Smooth muscle cell (in vitro differentiated cells): Measurements from ENCODE around the gene RWDD1. TPM values are rescaled to one million over a fixed set of nuclear protein-coding genes. Genes with fewer than 3 reads are reported as not detected.

Source experiments
- DNase-seq: peaks from one replicate; lab custom pipeline; 2025; ENCODE audit not compliant: unreplicated experiment; lab: John Stamatoyannopoulos, UW
- H2AFZ ChIP-seq: fragments of 200-600 bp; sonication (generic); 2 replicates; pipeline ENCODE4 v1.6.0; 2016; ENCODE audit warnings: antibody characterized with exemption, low read depth, mild to moderate bottlenecking
- H3F3A ChIP-seq: fragments of 200-600 bp; sonication (generic); 2 replicates; pipeline ENCODE4 v1.6.0; 2017; ENCODE audit warnings: antibody characterized with exemption, low read depth
- H3K27ac ChIP-seq: fragments of 200-600 bp; sonication (generic); 2 replicates; pipeline ENCODE4 v1.5.1; 2016; ENCODE audit warnings: low read depth, mild to moderate bottlenecking
- H3K27me3 ChIP-seq: fragments of 200-600 bp; sonication (generic); 2 replicates; pipeline ENCODE4 v1.6.1; 2016; ENCODE audit warnings: low read depth, mild to moderate bottlenecking
- H3K36me3 ChIP-seq: fragments of 200-600 bp; sonication (generic); 2 replicates; pipeline ENCODE4 v1.5.1; 2016; ENCODE audit warnings: low read depth
- H3K4me1 ChIP-seq: fragments of 200-600 bp; sonication (generic); 2 replicates; pipeline ENCODE4 v1.5.1; 2016; ENCODE audit warnings: low read depth
- H3K4me2 ChIP-seq: fragments of 200-600 bp; sonication (generic); 2 replicates; pipeline ENCODE4 v1.6.0; 2016; ENCODE audit warnings: mild to moderate bottlenecking
- H3K4me3 ChIP-seq: fragments of 200-600 bp; sonication (generic); 2 replicates; pipeline ENCODE4 v1.5.1; 2016; ENCODE audit warnings: mild to moderate bottlenecking
- H3K79me2 ChIP-seq: fragments of 200-600 bp; sonication (generic); 2 replicates; pipeline ENCODE4 v1.6.0; 2016; ENCODE audit warnings: low read depth, mild to moderate bottlenecking
- H3K9ac ChIP-seq: fragments of 200-600 bp; sonication (generic); 2 replicates; pipeline ENCODE4 v1.6.0; 2016; ENCODE audit warnings: low read depth
- H3K9me3 ChIP-seq: fragments of 200-600 bp; sonication (generic); replicated peaks from 2 replicates; pipeline ENCODE4 v1.5.1; 2016; ENCODE audit warnings: low read depth
- H4K20me1 ChIP-seq: fragments of 200-600 bp; sonication (generic); 2 replicates; pipeline ENCODE4 v1.6.0; 2016; ENCODE audit warnings: low read depth
- WGBS: methylation state at CpG from one replicate; pipeline ENCODE4 v1.1.7; 2016; ENCODE audit warnings: low lambda C conversion rate; 5-methylcytosine and 5-hydroxymethylcytosine counted together
- polyA plus RNA-seq: library from polyadenylated mRNA; unstranded; fragments of >200 nt; fragmentation: Nextera tagmentation; extraction: Ambion mirVana; gene quantifications from 2 replicates; pipeline ENCODE4 v1.2.1, GENCODE V29; 2016
- total RNA-seq: library from RNA; depleted of rRNA; stranded (reverse); fragments of >200 nt; gene quantifications from 2 replicates; pipeline ENCODE4 v1.2.3, GENCODE V29; 2014
- TF ChIP-seq, protein P1 (sequence below): fragments of 200-600 bp; sonication (generic); IDR thresholded peaks from 2 replicates; pipeline ENCODE4 v1.5.1; 2017; ENCODE audit warnings: borderline replicate concordance, mild to moderate bottlenecking, antibody characterized with exemption; ENCODE audit not compliant: insufficient read depth, poor library complexity, severe bottlenecking

RWDD1 gene
- total and polyA plus RNA-seq, 2 experiments from 2014 or later, result 64.0 to 69.4 TPM

DNA sequence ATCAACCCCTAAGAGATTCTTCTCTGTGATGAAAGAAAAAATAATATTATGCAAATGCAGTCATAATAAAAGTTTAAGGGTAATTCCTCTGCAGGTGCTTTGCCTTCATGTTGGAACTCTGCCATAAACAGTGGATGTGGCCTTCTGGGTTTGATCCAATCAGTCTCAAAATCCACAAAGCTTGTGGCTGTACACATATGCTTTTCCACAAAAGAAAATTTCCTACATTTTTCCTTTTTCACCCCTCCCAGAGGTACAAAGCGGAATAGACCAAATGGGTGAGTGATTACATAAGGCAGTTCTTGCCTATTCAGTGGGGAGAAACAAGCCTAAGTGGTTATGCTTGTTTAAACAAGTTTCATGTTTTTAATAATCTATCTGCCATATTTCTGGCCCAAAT is 43.2 kb upstream of the RWDD1 start:
- WGBS, result 94% methylated on average over 1 of the region's 1 CpG
- Histone ChIP-seq H2AFZ (no peak overlapping the region), H3K36me3 (no peaks in the 10 kb centered on the region), H3K79me2 (no peaks in the 10 kb centered on the region), H3K9me3 (no peaks in the 10 kb centered on the region), H4K20me1 (no peaks in the 10 kb centered on the region), H3F3A (no peaks in the 10 kb centered on the region), H3K9ac (no peak overlapping the region), H3K4me3 (no peak overlapping the region), H3K27ac (no peak overlapping the region), H3K27me3 (no peaks in the 10 kb centered on the region), H3K4me2 (no peak overlapping the region), H3K4me1 (peaks cover 20% of the 10 kb centered on the region)
- TF ChIP-seq, protein P1, sequence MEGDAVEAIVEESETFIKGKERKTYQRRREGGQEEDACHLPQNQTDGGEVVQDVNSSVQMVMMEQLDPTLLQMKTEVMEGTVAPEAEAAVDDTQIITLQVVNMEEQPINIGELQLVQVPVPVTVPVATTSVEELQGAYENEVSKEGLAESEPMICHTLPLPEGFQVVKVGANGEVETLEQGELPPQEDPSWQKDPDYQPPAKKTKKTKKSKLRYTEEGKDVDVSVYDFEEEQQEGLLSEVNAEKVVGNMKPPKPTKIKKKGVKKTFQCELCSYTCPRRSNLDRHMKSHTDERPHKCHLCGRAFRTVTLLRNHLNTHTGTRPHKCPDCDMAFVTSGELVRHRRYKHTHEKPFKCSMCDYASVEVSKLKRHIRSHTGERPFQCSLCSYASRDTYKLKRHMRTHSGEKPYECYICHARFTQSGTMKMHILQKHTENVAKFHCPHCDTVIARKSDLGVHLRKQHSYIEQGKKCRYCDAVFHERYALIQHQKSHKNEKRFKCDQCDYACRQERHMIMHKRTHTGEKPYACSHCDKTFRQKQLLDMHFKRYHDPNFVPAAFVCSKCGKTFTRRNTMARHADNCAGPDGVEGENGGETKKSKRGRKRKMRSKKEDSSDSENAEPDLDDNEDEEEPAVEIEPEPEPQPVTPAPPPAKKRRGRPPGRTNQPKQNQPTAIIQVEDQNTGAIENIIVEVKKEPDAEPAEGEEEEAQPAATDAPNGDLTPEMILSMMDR, result no peak
- DNase-seq, result no peak

DNA sequence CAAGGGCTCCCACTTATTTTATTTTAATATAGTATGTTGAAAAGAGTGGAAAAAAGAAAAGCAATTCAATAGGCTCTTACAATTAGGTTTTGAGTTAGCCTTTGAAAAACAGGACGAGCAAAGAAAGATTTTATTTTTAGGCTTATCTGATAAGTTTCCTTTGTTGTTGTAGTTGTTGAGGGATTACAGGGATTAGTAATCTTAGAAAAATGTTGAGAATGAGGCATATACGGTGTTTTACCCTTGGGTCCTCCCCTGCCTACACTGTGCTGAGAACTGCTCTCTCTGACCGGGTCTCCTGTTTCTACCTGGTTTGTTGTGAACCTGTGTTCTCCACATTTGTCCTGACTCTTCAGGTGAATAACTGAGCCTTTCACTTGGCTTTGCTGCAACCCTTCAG is 42.5 kb upstream of the RWDD1 start:
- no peaks in the 10 kb centered on the region for H3K36me3 ChIP-seq
- peaks cover 20% of the 10 kb centered on the region for H3K4me1 ChIP-seq
- no peak overlapping the region for H3K27ac ChIP-seq
- H3K4me2 ChIP-seq, result no peak overlapping the region
- TF ChIP-seq, protein P1, result no peak
- H4K20me1 ChIP-seq, result no peaks in the 10 kb centered on the region
- H2AFZ ChIP-seq, result no peak overlapping the region
- H3K9me3 ChIP-seq, result no peaks in the 10 kb centered on the region
- no peaks in the 10 kb centered on the region for H3K27me3 ChIP-seq
- H3K9ac ChIP-seq, result no peak overlapping the region
- no peaks in the 10 kb centered on the region for H3F3A ChIP-seq
- H3K79me2 ChIP-seq, result no peaks in the 10 kb centered on the region
- H3K4me3 ChIP-seq, result no peak overlapping the region
- WGBS, result 17% methylated on average over 3 of the region's 3 CpGs
- no peak for DNase-seq

DNA sequence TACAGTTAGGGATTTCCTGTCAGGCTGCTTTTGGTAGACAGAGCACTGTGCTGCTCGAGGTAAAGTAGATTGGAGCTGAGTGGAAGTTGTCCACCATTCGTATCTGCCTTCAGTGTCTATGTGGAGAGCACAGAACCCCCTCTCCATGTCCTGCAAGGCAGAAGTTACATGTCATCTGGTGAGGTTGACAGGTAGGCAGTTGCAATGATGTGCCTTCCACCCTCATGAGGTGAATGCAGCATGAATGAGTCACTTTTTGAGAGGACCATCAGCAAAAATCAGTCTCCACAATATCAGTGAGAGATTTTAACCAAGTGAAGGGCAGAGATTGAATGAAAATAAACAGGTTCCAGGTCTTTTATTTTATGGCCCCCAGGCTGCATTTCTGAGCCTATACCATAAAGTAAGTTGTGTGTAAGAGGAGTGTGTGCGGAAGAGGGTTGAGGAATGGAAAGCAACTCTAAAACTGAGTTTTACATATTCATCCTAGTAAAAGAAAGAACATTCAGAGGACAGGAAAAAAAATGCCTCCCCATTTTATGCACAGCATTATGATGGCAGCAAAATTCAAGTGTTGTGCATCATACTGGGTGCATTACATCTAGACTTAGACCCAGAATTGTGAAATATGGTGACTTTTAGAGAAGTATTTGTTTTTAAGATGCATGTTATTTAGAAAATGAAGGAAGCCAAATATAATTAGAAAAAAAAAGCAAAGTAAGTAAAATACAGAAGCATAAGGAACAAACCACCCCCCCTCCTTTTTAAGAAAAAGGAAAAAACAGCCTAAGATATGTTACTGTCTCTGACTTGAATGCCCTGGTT is 41.6 kb upstream of the RWDD1 start:
- H3K4me2 ChIP-seq, result peak overlapping the region; percentile 38
- H3F3A ChIP-seq, result no peaks in the 10 kb centered on the region
- TF ChIP-seq, protein P1, result no peak
- no peaks in the 10 kb centered on the region for H3K9me3 ChIP-seq
- DNase-seq, result no peak
- H3K36me3 ChIP-seq, result no peaks in the 10 kb centered on the region
- no peaks in the 10 kb centered on the region for H3K79me2 ChIP-seq
- H4K20me1 ChIP-seq, result no peaks in the 10 kb centered on the region
- H3K9ac ChIP-seq, result no peak overlapping the region
- no peak overlapping the region for H2AFZ ChIP-seq
- H3K4me1 ChIP-seq, result peaks cover 20% of the 10 kb centered on the region
- no peaks in the 10 kb centered on the region for H3K27me3 ChIP-seq
- no peak overlapping the region for H3K27ac ChIP-seq
- no peak overlapping the region for H3K4me3 ChIP-seq
- WGBS, result 76% methylated on average over 3 of the region's 3 CpGs

DNA sequence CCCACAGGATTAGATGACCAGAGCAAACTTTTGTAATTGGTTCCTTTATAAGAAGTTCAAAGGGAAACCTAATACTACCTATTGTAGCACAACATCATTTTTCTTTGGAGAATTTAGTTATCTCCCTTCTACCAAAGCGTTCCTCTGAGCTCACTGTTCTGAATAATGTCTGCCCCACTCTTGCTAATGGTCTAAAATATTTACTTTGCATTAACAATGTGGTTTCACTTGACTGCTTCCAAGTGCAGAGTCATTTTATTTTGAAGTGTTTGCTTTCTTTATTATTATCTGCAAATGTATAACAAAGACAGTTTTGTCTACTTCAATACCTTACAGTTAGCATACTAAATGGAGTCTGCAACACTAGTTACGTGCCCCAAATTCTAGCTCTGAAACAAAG is 40.9 kb upstream of the RWDD1 start:
- Histone ChIP-seq H3K9ac (no peak overlapping the region), H4K20me1 (no peaks in the 10 kb centered on the region), H3F3A (no peaks in the 10 kb centered on the region), H3K27ac (no peak overlapping the region), H3K79me2 (no peaks in the 10 kb centered on the region), H3K4me3 (no peak overlapping the region), H2AFZ (peak overlapping the region; percentile 31), H3K4me1 (peaks cover 20% of the 10 kb centered on the region), H3K27me3 (no peaks in the 10 kb centered on the region), H3K9me3 (no peaks in the 10 kb centered on the region), H3K36me3 (no peaks in the 10 kb centered on the region), H3K4me2 (peak overlapping the region; percentile 38)
- 41% methylated on average over 2 of the region's 2 CpGs for WGBS
- TF ChIP-seq, protein P1, result no peak
- no peak for DNase-seq
